Measurements from ENCODE around the gene ZNF554.

- TF ChIP-seq CTCF (IDR thresholded peaks at IDR 0.05 in 8 of 11, conservative IDR thresholded peaks at IDR 0.05 in 3 of 11) (no peak), POLR2AphosphoS5 (IDR thresholded peaks at IDR 0.05) (peak in 2 of 3 donors; percentile 29 to 70), POLR2A (IDR thresholded peaks at IDR 0.05) (no peak)
These were observed 49.3 kb upstream of the ZNF554 start for GRCh38 chr19:2770055-2771013.
